HG03025 (cell line): ENCODE results near the gene FAM151A.

Source experiments
- ATAC-seq: cut with Tn5 transposase; IDR thresholded peaks from one replicate; pipeline ENCODE4 v1.9.1; 2021; ENCODE audit warnings: mild to moderate bottlenecking, moderate library complexity; ENCODE audit not compliant: unreplicated experiment, low FRiP score

The FAM151A gene

DNA sequence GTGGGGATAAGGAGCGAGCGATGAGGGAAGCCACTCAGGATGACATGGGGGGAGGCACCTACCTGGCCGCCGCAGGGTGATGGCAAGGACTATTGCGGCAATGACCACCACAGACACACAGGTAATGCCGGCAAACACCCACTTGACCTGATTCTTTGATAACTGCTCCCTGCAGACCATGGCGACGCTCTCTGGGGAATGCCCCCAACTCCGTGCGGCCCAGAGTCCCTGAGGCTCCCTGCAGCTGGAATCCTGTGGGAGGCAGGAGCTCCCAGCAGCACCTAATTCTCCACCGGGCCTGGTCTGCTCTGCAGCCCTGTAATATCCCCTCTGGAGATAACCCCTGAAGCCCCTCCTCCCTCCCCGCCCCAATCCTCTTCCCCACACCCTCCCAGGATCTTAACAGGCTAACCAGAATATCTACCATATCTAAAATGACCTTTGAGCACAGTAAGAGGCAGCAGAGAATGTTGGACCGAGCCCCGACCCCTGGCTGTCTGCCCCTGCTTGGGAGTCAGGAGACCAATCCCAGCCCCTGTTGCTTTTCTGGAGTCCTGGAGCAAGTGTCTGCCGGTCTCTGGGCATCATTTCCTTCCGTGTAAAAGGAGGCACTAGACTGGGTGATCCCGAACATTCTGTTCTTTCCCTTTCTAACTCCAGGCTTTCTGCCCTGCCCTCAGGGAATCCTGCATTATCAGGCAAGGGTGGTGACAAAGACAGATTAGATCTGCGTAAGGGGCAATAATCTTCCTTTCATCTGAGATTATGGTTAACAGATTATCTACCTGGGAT, at the start of gene FAM151A:
Gene FAM151A, minus strand, starts transcription at position 310 of the 792 bp plus-strand sequence. Its CDS starts 130 bp downstream, at position 180.
- no peak for ATAC-seq

DNA sequence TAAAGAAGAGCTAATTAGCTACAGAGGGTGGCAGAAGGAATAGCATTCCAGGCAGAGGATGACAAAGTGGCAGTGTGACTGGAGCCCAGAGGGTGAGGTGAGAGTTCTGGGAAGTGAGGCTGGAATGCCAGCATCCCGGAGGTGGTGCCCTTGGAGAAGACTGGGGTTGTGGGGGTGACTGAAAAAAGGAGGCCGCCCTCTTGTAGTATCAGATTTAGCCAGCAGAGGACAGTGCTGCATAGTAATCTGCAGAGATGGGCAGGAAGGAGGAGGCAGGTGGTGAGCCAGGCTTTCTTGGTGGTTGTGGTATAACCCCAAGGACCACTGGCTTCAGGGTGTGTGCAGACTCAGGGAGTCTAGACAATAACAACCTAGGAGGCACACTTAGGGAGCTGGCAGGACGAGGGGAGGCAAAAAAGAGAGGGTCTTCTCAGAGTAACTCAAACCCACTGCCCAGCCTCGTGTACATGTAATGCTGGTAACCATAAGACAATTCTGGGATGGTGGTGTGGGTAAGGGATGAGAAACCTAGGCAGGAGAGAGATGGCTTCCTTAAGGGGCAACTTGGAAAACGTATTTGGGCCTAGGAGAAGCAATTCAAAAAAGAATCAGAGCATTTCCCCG, 48.8 kb upstream of the FAM151A start:
- ATAC-seq = no peak

DNA sequence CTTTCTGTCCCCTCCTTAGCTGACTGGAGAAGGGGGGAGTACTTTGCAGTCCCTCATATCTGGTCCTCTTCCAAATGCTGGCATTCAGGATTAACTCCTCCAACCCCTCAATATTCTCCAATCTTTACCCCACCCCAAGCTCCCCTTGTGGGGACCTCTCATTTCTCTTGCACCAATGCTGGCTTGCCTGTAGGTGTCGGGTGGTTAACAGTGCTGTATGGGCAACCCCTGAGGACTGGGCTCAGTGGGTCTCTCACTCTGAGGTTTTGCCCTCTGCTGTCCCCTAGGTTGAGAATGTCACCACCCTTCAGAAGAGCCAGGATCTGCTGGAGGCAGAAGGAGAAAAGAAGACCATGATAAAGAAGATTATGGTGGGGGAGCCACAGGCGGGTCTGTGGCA, 45.2 kb upstream of the FAM151A start:
- ATAC-seq = no peak

- no peak for ATAC-seq
Measured at GRCh38 chr1:54667797-54668196, 44.5 kb upstream of the FAM151A start.

GRCh38 chr1:54666333-54666732, 43.0 kb upstream of the FAM151A start:
- ATAC-seq = no peak

- ATAC-seq = no peak
Measured at GRCh38 chr1:54665852-54666251, 42.5 kb upstream of the FAM151A start.

- no peak for ATAC-seq
Measured at GRCh38 chr1:54664364-54664763, 41.0 kb upstream of the FAM151A start.

GRCh38 chr1:54663725-54664124, 40.4 kb upstream of the FAM151A start:
- ATAC-seq = no peak

DNA sequence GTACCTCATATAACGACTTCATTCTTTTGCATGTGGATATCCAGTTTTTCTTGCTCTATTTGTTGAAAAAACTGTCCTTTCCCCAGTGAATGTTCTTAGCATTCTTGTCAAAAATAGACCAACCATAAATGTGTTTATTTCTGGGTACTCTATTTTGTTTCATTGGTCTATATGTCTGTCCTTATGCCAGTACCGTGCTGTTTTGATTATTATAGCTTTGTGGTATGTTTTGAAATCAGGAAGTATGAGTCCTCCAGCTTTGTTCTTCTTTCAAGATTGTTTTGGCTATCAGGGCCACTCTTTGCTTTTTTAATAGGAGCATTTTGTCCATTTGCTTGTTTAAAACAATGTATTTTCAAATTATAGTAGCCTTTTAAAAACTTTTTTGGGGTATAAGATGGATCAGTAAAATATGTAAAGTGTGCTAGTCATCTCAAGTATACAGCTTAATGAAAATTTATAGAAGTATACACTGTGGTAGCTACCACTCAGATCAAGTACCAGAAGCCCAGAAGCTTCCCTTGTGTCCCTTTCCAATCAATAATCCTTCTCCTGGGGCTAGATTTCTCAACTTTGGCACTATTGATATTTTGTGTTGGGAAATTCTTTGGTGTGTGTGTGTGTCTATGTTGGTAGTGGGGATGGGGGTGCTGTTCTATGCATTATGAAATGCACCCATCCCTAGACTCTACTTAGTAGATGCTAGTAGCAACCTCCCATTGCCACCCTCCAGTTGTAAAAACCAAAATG, 35.0 kb upstream of the FAM151A start:
- ATAC-seq = no peak

- no peak for ATAC-seq
Measured at GRCh38 chr1:54653036-54653435, 29.7 kb upstream of the FAM151A start.

GRCh38 chr1:54652168-54652567, 28.8 kb upstream of the FAM151A start:
- ATAC-seq = no peak

- no peak for ATAC-seq
Measured at GRCh38 chr1:54651608-54652007, 28.3 kb upstream of the FAM151A start.

GRCh38 chr1:54650417-54650816, 27.1 kb upstream of the FAM151A start:
- no peak for ATAC-seq

- ATAC-seq = no peak
Measured at GRCh38 chr1:54649921-54650320, 26.6 kb upstream of the FAM151A start.

DNA sequence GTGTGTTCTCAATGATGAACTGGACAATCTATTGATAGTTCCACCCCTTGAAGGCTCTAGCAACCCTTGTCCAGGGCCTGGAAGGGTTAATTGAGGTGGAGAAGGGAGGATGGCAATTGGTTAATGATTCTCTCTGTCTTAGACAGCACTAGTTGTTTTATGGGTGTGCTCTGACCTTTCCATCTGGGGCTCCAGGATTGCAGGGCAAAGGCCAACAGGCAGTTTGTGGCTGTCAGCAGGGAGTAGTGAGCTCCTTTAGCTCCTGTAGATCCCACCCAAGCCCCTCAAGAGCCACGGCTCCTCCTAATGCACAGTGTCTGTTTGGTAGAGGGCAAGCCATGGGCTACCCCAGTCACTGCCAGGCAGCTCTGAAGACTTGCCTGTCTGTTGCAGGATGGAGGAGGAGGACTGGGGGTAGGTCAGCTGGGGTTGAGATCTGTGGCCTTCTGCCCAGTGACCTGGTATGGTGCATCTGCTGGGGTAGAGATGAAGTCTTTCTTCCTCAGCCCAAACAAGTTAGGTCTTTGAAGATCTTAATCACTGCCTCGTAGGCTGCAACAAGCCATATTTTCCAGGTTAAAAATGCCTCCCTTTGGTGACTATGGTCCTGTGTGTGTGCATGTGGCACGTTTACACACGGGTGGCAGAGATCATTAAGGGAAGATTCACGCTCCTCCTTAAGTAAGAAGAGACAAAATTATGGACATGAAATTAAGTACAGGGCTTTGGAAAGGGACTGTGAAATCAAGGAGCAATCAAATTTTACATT, 26.0 kb upstream of the FAM151A start:
- no peak for ATAC-seq

GRCh38 chr1:54645806-54646676, 22.7 kb upstream of the FAM151A start:
- ATAC-seq = no peak

DNA sequence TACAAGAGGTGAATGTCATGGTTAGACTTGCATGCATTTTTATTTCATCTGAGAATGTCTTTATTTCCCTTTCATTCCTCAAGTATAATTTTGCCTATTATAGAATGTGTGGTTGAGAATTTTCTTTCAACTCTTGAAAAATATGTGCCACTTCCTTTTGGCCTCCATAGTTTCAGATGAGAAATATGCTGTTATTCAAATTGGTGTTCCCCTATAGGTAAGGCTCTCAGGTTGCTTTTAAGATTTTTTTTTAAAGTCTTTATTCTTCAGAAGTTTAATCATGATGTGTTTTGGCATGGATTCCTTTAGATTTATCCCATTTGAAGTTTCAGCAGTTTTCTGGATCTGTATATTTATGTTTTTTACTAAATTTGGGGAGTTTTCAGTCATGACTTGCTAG, 20.4 kb upstream of the FAM151A start:
- ATAC-seq = no peak

- ATAC-seq = no peak
Measured at GRCh38 chr1:54640863-54641836, 17.8 kb upstream of the FAM151A start, which contains the start of gene MROH7. TSS of gene MROH7 (plus strand) at chr1:54641786. CDS start at chr1:54652927, 11,141 bp downstream.
